Measurements from ENCODE around the gene ADAMTSL1.

The ADAMTSL1 gene

DNA sequence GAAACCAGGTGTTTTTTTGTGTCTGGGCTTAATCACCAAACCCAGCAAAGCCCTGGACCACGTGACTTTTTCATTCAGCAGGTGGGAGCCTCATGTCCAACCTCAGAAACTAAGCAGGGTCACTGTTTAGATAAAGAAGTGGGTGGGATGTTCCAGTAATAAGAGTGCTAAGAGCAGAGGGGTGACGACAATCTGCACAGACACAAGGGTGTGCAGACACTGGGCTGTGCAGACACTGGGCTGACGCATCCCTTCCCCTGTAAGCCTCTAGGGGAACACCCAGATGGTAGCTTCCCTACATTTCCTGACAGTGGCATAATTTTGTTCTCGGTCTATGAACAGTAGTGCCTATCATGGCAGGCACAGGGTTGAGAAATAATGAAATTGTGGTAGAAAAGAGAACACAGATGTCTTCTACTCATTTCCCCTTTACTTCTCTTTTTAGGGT is 474.0 kb downstream of the ADAMTSL1 start:
- Histone ChIP-seq H3K36me3 (ENCODE audit: control insufficient read depth in 2 of 2, insufficient read depth in 2 of 2, low read length in 2 of 2) (no peaks in the 10 kb centered on the region), H3K9me3 (ENCODE audit: control insufficient read depth in 2 of 2, low read length in 2 of 2) (no peaks in the 10 kb centered on the region), H3K4me1 (ENCODE audit: control insufficient read depth in 2 of 2, insufficient read depth in 2 of 2, low read length in 2 of 2) (peaks cover 0 to 2% of the 10 kb centered on the region in 2 donors), H3K27ac (ENCODE audit: low read depth in 2 of 2, low read length in 2 of 2) (no peak overlapping the region), H3K9ac (ENCODE audit: low read depth in 1 of 2, low read length in 2 of 2) (no peak overlapping the region), H3K27me3 (ENCODE audit: control insufficient read depth in 2 of 2, insufficient read depth in 2 of 2, low read length in 2 of 2) (no peaks in the 10 kb centered on the region), H3K4me3 (ENCODE audit: low read length in 2 of 2) (no peak overlapping the region)

DNA sequence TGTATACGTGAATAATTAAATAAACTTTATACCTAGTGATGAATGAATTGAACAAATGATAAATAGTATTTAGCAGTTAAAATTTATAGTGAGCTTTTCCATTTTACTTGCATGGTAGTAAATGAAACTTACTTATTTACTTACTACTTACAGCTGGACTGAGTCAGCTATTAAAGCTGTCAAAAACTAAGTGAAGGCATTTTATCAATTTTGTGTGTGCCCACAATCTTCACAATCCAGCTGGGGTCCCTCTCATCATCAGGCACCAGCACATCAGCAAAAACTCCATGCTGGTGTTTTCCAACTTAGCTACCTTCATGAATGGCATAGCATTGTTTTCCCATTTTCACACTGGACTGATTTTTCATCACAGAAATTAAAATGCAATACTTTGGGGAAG is 478.0 kb downstream of the ADAMTSL1 start:
- H3K27me3 ChIP-seq (ENCODE audit: control insufficient read depth in 2 of 2, insufficient read depth in 2 of 2, low read length in 2 of 2), result no peaks in the 10 kb centered on the region
- H3K27ac ChIP-seq (ENCODE audit: low read depth in 2 of 2, low read length in 2 of 2), result no peak overlapping the region
- H3K4me3 ChIP-seq (ENCODE audit: low read length in 2 of 2), result no peak overlapping the region
- no peak overlapping the region for H3K9ac ChIP-seq (ENCODE audit: low read depth in 1 of 2, low read length in 2 of 2)
- peaks cover 0 to 2% of the 10 kb centered on the region in 2 donors for H3K4me1 ChIP-seq (ENCODE audit: control insufficient read depth in 2 of 2, insufficient read depth in 2 of 2, low read length in 2 of 2)
- H3K36me3 ChIP-seq (ENCODE audit: control insufficient read depth in 2 of 2, insufficient read depth in 2 of 2, low read length in 2 of 2), result no peaks in the 10 kb centered on the region
- H3K9me3 ChIP-seq (ENCODE audit: control insufficient read depth in 2 of 2, low read length in 2 of 2), result no peaks in the 10 kb centered on the region

GRCh38 chr9:18955626-18956025 is 481.7 kb downstream of the ADAMTSL1 start:
- H3K4me1 ChIP-seq (ENCODE audit: control insufficient read depth in 2 of 2, insufficient read depth in 2 of 2, low read length in 2 of 2), result peaks cover 0 to 2% of the 10 kb centered on the region in 2 donors

More at GRCh38 chr9:18955626-18956025, 481.7 kb downstream of the ADAMTSL1 start:
- no peak overlapping the region for H3K27ac ChIP-seq (ENCODE audit: low read depth in 2 of 2, low read length in 2 of 2)
- no peak overlapping the region for H3K4me3 ChIP-seq (ENCODE audit: low read length in 2 of 2)
- H3K9me3 ChIP-seq (ENCODE audit: control insufficient read depth in 2 of 2, low read length in 2 of 2), result no peaks in the 10 kb centered on the region
- no peak overlapping the region for H3K9ac ChIP-seq (ENCODE audit: low read depth in 1 of 2, low read length in 2 of 2)
- no peaks in the 10 kb centered on the region for H3K36me3 ChIP-seq (ENCODE audit: control insufficient read depth in 2 of 2, insufficient read depth in 2 of 2, low read length in 2 of 2)
- no peaks in the 10 kb centered on the region for H3K27me3 ChIP-seq (ENCODE audit: control insufficient read depth in 2 of 2, insufficient read depth in 2 of 2, low read length in 2 of 2)
